Measurements from ENCODE around the gene PMAIP1.
"Not testable (repeated sequence)": the region's sequence is repeated elsewhere in the genome, so short reads cannot be mapped to it uniquely, and the experiment has no call there.

PMAIP1 gene

GRCh38 chr18:59899298-59900221, at the start of gene PMAIP1:
Gene PMAIP1, plus strand, starts transcription at chr18:59899996. Its CDS starts 182 bp downstream, at chr18:59900178.
- no peaks in the 10 kb centered on the region for H3K9me3 ChIP-seq (ENCODE audit: control insufficient read depth in 5 of 5, low read length in 5 of 5)
- peak within 1 kb of the TSS in 3 of 5 donors; percentile 56 to 62 (median 61) for H3K9ac ChIP-seq (ENCODE audit: low read length in 5 of 5)
- peaks cover 0 to 39% (median 8%) of the 10 kb centered on the region in 5 donors for H3K27me3 ChIP-seq (ENCODE audit: control insufficient read depth in 5 of 5, insufficient read depth in 4 of 5, low read length in 5 of 5)
- peak within 1 kb of the TSS; percentile 61 to 79 (median 73) for H3K4me3 ChIP-seq (ENCODE audit: low read depth in 1 of 5, low read length in 5 of 5)
- peak within 1 kb of the TSS; percentile 21 for H3K27ac ChIP-seq (ENCODE audit: low read depth, low read length)
- peaks cover 0 to 27% (median 22%) of the 10 kb centered on the region in 5 donors for H3K4me1 ChIP-seq (ENCODE audit: control insufficient read depth in 5 of 5, insufficient read depth in 5 of 5, low read length in 5 of 5)
- no peaks in the 10 kb centered on the region for H3K36me3 ChIP-seq (ENCODE audit: control insufficient read depth in 5 of 5, insufficient read depth in 5 of 5, low read length in 5 of 5)

DNA sequence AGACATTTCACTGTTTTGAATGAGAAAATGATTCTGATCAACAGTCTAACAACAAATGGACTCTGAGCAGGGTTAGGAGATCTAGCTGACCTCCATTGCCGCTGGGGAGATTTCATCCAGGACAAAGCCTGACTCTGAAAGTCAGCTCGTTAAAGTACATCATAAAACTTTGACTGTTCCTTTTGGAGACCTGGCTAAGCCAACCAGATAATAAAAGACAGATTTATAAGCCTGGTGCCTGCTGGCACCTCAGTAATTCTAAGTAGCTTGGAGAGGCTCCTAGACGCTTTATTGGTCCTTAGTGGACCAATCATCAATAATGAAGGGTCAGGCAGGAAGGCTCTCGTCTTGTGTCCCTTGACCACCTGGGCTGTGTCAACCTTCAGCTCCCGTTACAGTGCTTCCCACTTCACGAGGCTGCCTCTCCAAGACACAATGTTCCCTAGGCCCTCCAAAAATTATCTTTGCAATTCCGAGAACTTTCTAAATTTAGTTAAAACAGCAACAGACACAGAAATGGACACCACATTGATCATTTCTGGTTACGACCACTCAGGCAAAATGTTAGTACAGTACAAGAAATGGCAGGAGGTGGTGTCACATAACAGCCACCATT, 47.9 kb upstream of the PMAIP1 start:
- H3K9me3 ChIP-seq (ENCODE audit: control insufficient read depth in 5 of 5, low read length in 5 of 5): no peaks in the 10 kb centered on the region
- H3K9ac ChIP-seq (ENCODE audit: low read length in 5 of 5): no peak overlapping the region
- H3K4me3 ChIP-seq (ENCODE audit: low read depth in 1 of 5, low read length in 5 of 5): no peak overlapping the region
- H3K27ac ChIP-seq (ENCODE audit: low read depth, low read length): no peak overlapping the region
- peaks cover 0 to 3% (median 0%) of the 10 kb centered on the region in 5 donors for H3K27me3 ChIP-seq (ENCODE audit: control insufficient read depth in 5 of 5, insufficient read depth in 4 of 5, low read length in 5 of 5)
- no peaks in the 10 kb centered on the region for H3K4me1 ChIP-seq (ENCODE audit: control insufficient read depth in 5 of 5, insufficient read depth in 5 of 5, low read length in 5 of 5)
- no peaks in the 10 kb centered on the region for H3K36me3 ChIP-seq (ENCODE audit: control insufficient read depth in 5 of 5, insufficient read depth in 5 of 5, low read length in 5 of 5)

GRCh38 chr18:59852548-59852947, 47.2 kb upstream of the PMAIP1 start:
- no peak overlapping the region for H3K9ac ChIP-seq (ENCODE audit: low read length in 5 of 5)
- peaks cover 0 to 3% (median 0%) of the 10 kb centered on the region in 5 donors for H3K27me3 ChIP-seq (ENCODE audit: control insufficient read depth in 5 of 5, insufficient read depth in 4 of 5, low read length in 5 of 5)
- H3K4me1 ChIP-seq (ENCODE audit: control insufficient read depth in 5 of 5, insufficient read depth in 5 of 5, low read length in 5 of 5): no peaks in the 10 kb centered on the region
- no peak overlapping the region for H3K27ac ChIP-seq (ENCODE audit: low read depth, low read length)
- no peaks in the 10 kb centered on the region for H3K36me3 ChIP-seq (ENCODE audit: control insufficient read depth in 5 of 5, insufficient read depth in 5 of 5, low read length in 5 of 5)
- no peaks in the 10 kb centered on the region for H3K9me3 ChIP-seq (ENCODE audit: control insufficient read depth in 5 of 5, low read length in 5 of 5)
- H3K4me3 ChIP-seq (ENCODE audit: low read depth in 1 of 5, low read length in 5 of 5): no peak overlapping the region

GRCh38 chr18:59853380-59853779, 46.4 kb upstream of the PMAIP1 start:
- no peaks in the 10 kb centered on the region for H3K9me3 ChIP-seq (ENCODE audit: control insufficient read depth in 5 of 5, low read length in 5 of 5)
- no peaks in the 10 kb centered on the region for H3K4me1 ChIP-seq (ENCODE audit: control insufficient read depth in 5 of 5, insufficient read depth in 5 of 5, low read length in 5 of 5)
- H3K27ac ChIP-seq (ENCODE audit: low read depth, low read length): no peak overlapping the region
- H3K27me3 ChIP-seq (ENCODE audit: control insufficient read depth in 5 of 5, insufficient read depth in 4 of 5, low read length in 5 of 5): no peaks in the 10 kb centered on the region
- no peaks in the 10 kb centered on the region for H3K36me3 ChIP-seq (ENCODE audit: control insufficient read depth in 5 of 5, insufficient read depth in 5 of 5, low read length in 5 of 5)
- H3K4me3 ChIP-seq (ENCODE audit: low read depth in 1 of 5, low read length in 5 of 5): no peak overlapping the region
- H3K9ac ChIP-seq (ENCODE audit: low read length in 5 of 5): no peak overlapping the region

GRCh38 chr18:59853988-59854387, 45.8 kb upstream of the PMAIP1 start:
- H3K27me3 ChIP-seq (ENCODE audit: control insufficient read depth in 5 of 5, insufficient read depth in 4 of 5, low read length in 5 of 5); H3K36me3 ChIP-seq (ENCODE audit: control insufficient read depth in 5 of 5, insufficient read depth in 5 of 5, low read length in 5 of 5); H3K4me1 ChIP-seq (ENCODE audit: control insufficient read depth in 5 of 5, insufficient read depth in 5 of 5, low read length in 5 of 5); H3K4me3 ChIP-seq (ENCODE audit: low read depth in 1 of 5, low read length in 5 of 5); H3K9ac ChIP-seq (ENCODE audit: low read length in 5 of 5); H3K9me3 ChIP-seq (ENCODE audit: control insufficient read depth in 5 of 5, low read length in 5 of 5); H3K27ac ChIP-seq (ENCODE audit: low read depth, low read length): not testable (repeated sequence)

DNA sequence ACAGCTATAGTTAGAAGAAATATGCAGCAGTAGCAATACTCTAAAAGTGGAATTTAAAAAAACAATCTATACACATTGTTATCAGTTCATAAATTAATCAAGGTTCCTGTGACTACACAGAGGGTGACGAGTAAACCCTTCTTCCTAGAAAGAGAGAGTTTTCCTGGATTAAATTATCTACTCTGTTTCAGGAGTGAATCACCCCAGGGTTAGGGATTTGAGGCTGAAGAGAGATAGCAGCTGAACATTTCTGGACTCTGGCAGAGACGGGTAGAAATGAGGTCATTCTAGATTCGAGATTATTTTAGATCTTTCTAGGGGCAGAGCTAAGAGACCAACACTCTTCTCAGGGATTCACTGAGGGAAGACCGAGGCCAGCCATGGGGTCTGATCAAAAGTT, 38.8 kb upstream of the PMAIP1 start:
- Histone ChIP-seq H3K9ac (ENCODE audit: low read length in 5 of 5) (no peak overlapping the region), H3K27me3 (ENCODE audit: control insufficient read depth in 5 of 5, insufficient read depth in 4 of 5, low read length in 5 of 5) (peaks cover 0 to 8% (median 3%) of the 10 kb centered on the region in 5 donors), H3K9me3 (ENCODE audit: control insufficient read depth in 5 of 5, low read length in 5 of 5) (no peaks in the 10 kb centered on the region), H3K4me3 (ENCODE audit: low read depth in 1 of 5, low read length in 5 of 5) (no peak overlapping the region), H3K27ac (ENCODE audit: low read depth, low read length) (no peak overlapping the region), H3K36me3 (ENCODE audit: control insufficient read depth in 5 of 5, insufficient read depth in 5 of 5, low read length in 5 of 5) (no peaks in the 10 kb centered on the region), H3K4me1 (ENCODE audit: control insufficient read depth in 5 of 5, insufficient read depth in 5 of 5, low read length in 5 of 5) (no peaks in the 10 kb centered on the region)

GRCh38 chr18:59861963-59862819, 37.6 kb upstream of the PMAIP1 start:
- Histone ChIP-seq H3K4me3 (ENCODE audit: low read depth in 1 of 5, low read length in 5 of 5) (no peak overlapping the region), H3K9me3 (ENCODE audit: control insufficient read depth in 5 of 5, low read length in 5 of 5) (no peaks in the 10 kb centered on the region), H3K27ac (ENCODE audit: low read depth, low read length) (no peak overlapping the region), H3K36me3 (ENCODE audit: control insufficient read depth in 5 of 5, insufficient read depth in 5 of 5, low read length in 5 of 5) (no peaks in the 10 kb centered on the region), H3K9ac (ENCODE audit: low read length in 5 of 5) (no peak overlapping the region), H3K4me1 (ENCODE audit: control insufficient read depth in 5 of 5, insufficient read depth in 5 of 5, low read length in 5 of 5) (no peaks in the 10 kb centered on the region), H3K27me3 (ENCODE audit: control insufficient read depth in 5 of 5, insufficient read depth in 4 of 5, low read length in 5 of 5) (peaks cover 0 to 8% (median 3%) of the 10 kb centered on the region in 5 donors)

- no peak overlapping the region for H3K27ac ChIP-seq (ENCODE audit: low read depth, low read length)
- no peak overlapping the region for H3K4me3 ChIP-seq (ENCODE audit: low read depth in 1 of 5, low read length in 5 of 5)
- no peaks in the 10 kb centered on the region for H3K36me3 ChIP-seq (ENCODE audit: control insufficient read depth in 5 of 5, insufficient read depth in 5 of 5, low read length in 5 of 5)
- no peaks in the 10 kb centered on the region for H3K9me3 ChIP-seq (ENCODE audit: control insufficient read depth in 5 of 5, low read length in 5 of 5)
- H3K4me1 ChIP-seq (ENCODE audit: control insufficient read depth in 5 of 5, insufficient read depth in 5 of 5, low read length in 5 of 5): no peaks in the 10 kb centered on the region
- H3K27me3 ChIP-seq (ENCODE audit: control insufficient read depth in 5 of 5, insufficient read depth in 4 of 5, low read length in 5 of 5): peaks cover 0 to 8% (median 3%) of the 10 kb centered on the region in 5 donors
- H3K9ac ChIP-seq (ENCODE audit: low read length in 5 of 5): no peak overlapping the region
Observed at GRCh38 chr18:59865241-59865986, 34.4 kb upstream of the PMAIP1 start.

- Histone ChIP-seq H3K27me3 (ENCODE audit: control insufficient read depth in 5 of 5, insufficient read depth in 4 of 5, low read length in 5 of 5) (peaks cover 0 to 8% (median 3%) of the 10 kb centered on the region in 5 donors), H3K36me3 (ENCODE audit: control insufficient read depth in 5 of 5, insufficient read depth in 5 of 5, low read length in 5 of 5) (no peaks in the 10 kb centered on the region), H3K4me1 (ENCODE audit: control insufficient read depth in 5 of 5, insufficient read depth in 5 of 5, low read length in 5 of 5) (no peaks in the 10 kb centered on the region), H3K9me3 (ENCODE audit: control insufficient read depth in 5 of 5, low read length in 5 of 5) (no peaks in the 10 kb centered on the region), H3K4me3 (ENCODE audit: low read depth in 1 of 5, low read length in 5 of 5) (no peak overlapping the region), H3K27ac (ENCODE audit: low read depth, low read length) (no peak overlapping the region), H3K9ac (ENCODE audit: low read length in 5 of 5) (no peak overlapping the region)
Observed at GRCh38 chr18:59866551-59867269, 33.1 kb upstream of the PMAIP1 start.
